ENCODE measurements around the gene NEDD4L. TPM values are rescaled to one million over a fixed set of nuclear protein-coding genes. Genes with fewer than 3 reads are reported as not detected.

Gene NEDD4L
- total RNA-seq, 1 experiment from 2014 or later: 108 TPM

- Mint-ChIP-seq H3K4me1 (ENCODE audit: insufficient read depth, unreplicated experiment) (no peaks in the 10 kb centered on the region), H3K9me3 (ENCODE audit: unreplicated experiment) (no peaks in the 10 kb centered on the region), H3K4me3 (ENCODE audit: unreplicated experiment) (no peak overlapping the region), H3K27me3 (ENCODE audit: insufficient read depth, unreplicated experiment) (no peaks in the 10 kb centered on the region), H3K27ac (ENCODE audit: low read depth, unreplicated experiment) (no peak overlapping the region), H3K36me3 (ENCODE audit: insufficient read depth, unreplicated experiment) (no peaks in the 10 kb centered on the region)
- no peak for TF ChIP-seq CTCF (IDR thresholded peaks at IDR 0.05; ENCODE audit: unreplicated experiment)
- intact Hi-C loops (cut with micrococcal nuclease): no loop called here
- CTCF ChIA-PET: interaction anchor here (0.6 to 2.0 kb wide), 4 partner anchors 13 to 53 kb away, joined by 3 to 12 read pairs (median 4); partner anchors contain the start of gene NEDD4L
- no TSS peak for BruUV-seq (replicated peaks)
- POLR2A ChIA-PET: interaction anchor here (1.3 to 1.6 kb wide), 2 partner anchors 11 to 14 kb away, joined by 4 to 8 read pairs; no protein-coding TSS in a partner anchor
- DNase-seq (ENCODE audit: unreplicated experiment): no peak
Observed at GRCh38 chr18:58064406-58064998, 20.5 kb downstream of the NEDD4L start.

GRCh38 chr18:58065956-58066355 lies 21.9 kb downstream of the NEDD4L start:
- no peak for TF ChIP-seq CTCF (IDR thresholded peaks at IDR 0.05; ENCODE audit: unreplicated experiment)
- no peaks in the 10 kb centered on the region for H3K4me1 Mint-ChIP-seq (ENCODE audit: insufficient read depth, unreplicated experiment)
- ChIA-PET POLR2A (no interaction called here), CTCF (interaction anchor here (1.1 kb wide), 1 partner anchor 184 kb away, joined by 3 read pairs; no protein-coding TSS in a partner anchor)
- no peaks in the 10 kb centered on the region for H3K9me3 Mint-ChIP-seq (ENCODE audit: unreplicated experiment)
- no peaks in the 10 kb centered on the region for H3K36me3 Mint-ChIP-seq (ENCODE audit: insufficient read depth, unreplicated experiment)
- no peak for DNase-seq (ENCODE audit: unreplicated experiment)
- no peak overlapping the region for H3K4me3 Mint-ChIP-seq (ENCODE audit: unreplicated experiment)
- no peaks in the 10 kb centered on the region for H3K27me3 Mint-ChIP-seq (ENCODE audit: insufficient read depth, unreplicated experiment)
- intact Hi-C loops (cut with micrococcal nuclease): no loop called here
- no TSS peak for BruUV-seq (replicated peaks)
- no peak overlapping the region for H3K27ac Mint-ChIP-seq (ENCODE audit: low read depth, unreplicated experiment)

GRCh38 chr18:58067601-58068000 lies 23.6 kb downstream of the NEDD4L start:
- no TSS peak for BruUV-seq (replicated peaks)
- ChIA-PET CTCF (interaction anchor here (0.5 to 4.2 kb wide), 8 partner anchors 8 to 472 kb away, joined by 3 to 19 read pairs (median 4); no protein-coding TSS in a partner anchor), POLR2A (interaction anchor here (1.6 to 1.9 kb wide), 2 partner anchors 9 to 10 kb away, joined by 10 to 11 read pairs; no protein-coding TSS in a partner anchor)
- H3K36me3 Mint-ChIP-seq (ENCODE audit: insufficient read depth, unreplicated experiment): peaks cover 4% of the 10 kb centered on the region
- TF ChIP-seq CTCF (IDR thresholded peaks at IDR 0.05; ENCODE audit: unreplicated experiment): no peak
- no peaks in the 10 kb centered on the region for H3K27me3 Mint-ChIP-seq (ENCODE audit: insufficient read depth, unreplicated experiment)
- H3K27ac Mint-ChIP-seq (ENCODE audit: low read depth, unreplicated experiment): no peak overlapping the region
- no peak for DNase-seq (ENCODE audit: unreplicated experiment)
- H3K9me3 Mint-ChIP-seq (ENCODE audit: unreplicated experiment): no peaks in the 10 kb centered on the region
- no peaks in the 10 kb centered on the region for H3K4me1 Mint-ChIP-seq (ENCODE audit: insufficient read depth, unreplicated experiment)
- no peak overlapping the region for H3K4me3 Mint-ChIP-seq (ENCODE audit: unreplicated experiment)
- intact Hi-C loops (cut with micrococcal nuclease): no loop called here

GRCh38 chr18:58069099-58069498 lies 25.1 kb downstream of the NEDD4L start:
- DNase-seq (ENCODE audit: unreplicated experiment): no peak
- Mint-ChIP-seq H3K9me3 (ENCODE audit: unreplicated experiment) (no peaks in the 10 kb centered on the region), H3K27ac (ENCODE audit: low read depth, unreplicated experiment) (no peak overlapping the region), H3K4me1 (ENCODE audit: insufficient read depth, unreplicated experiment) (no peaks in the 10 kb centered on the region), H3K27me3 (ENCODE audit: insufficient read depth, unreplicated experiment) (no peaks in the 10 kb centered on the region), H3K36me3 (ENCODE audit: insufficient read depth, unreplicated experiment) (peaks cover 4% of the 10 kb centered on the region), H3K4me3 (ENCODE audit: unreplicated experiment) (no peak overlapping the region)
- TF ChIP-seq CTCF (IDR thresholded peaks at IDR 0.05; ENCODE audit: unreplicated experiment): no peak
- no TSS peak for BruUV-seq (replicated peaks)
- intact Hi-C loops (cut with micrococcal nuclease): no loop called here
- ChIA-PET POLR2A (interaction anchor here (0.6 to 2.2 kb wide), 2 partner anchors 23 to 30 kb away, joined by 3 to 8 read pairs; no protein-coding TSS in a partner anchor), CTCF (interaction anchor here (0.5 to 4.2 kb wide), 5 partner anchors 13 to 438 kb away, joined by 3 to 19 read pairs (median 4); no protein-coding TSS in a partner anchor)

All from MCF 10A (cell line).